OCI-LY1 (cell line): ENCODE data around the gene SKAP2.
"Not testable (repeated sequence)": the region's sequence is repeated elsewhere in the genome, so short reads cannot be mapped to it uniquely, and the experiment has no call there.

ENCODE experiments used
- H2AFZ ChIP-seq: fragments of 200-600 bp; sonication (generic), shearing (Covaris generic); 2 replicates; pipeline ENCODE4 v1.6.0; 2014; ENCODE audit warnings: antibody characterized with exemption, mild to moderate bottlenecking, low read length
- H3F3A ChIP-seq: fragments of 200-600 bp; sonication (generic), shearing (Covaris generic); 2 replicates; pipeline ENCODE4 v1.6.0; 2014; ENCODE audit warnings: mild to moderate bottlenecking, antibody characterized with exemption, low read length, moderate library complexity; ENCODE audit not compliant: insufficient read depth
- H3K27ac ChIP-seq: fragments of 200-600 bp; sonication (generic); 2 replicates; pipeline ENCODE4 v1.5.1; 2014; ENCODE audit warnings: low read length, mixed run types, mild to moderate bottlenecking, low read depth; ENCODE audit not compliant: poor library complexity, severe bottlenecking
- H3K27me3 ChIP-seq: fragments of 200-600 bp; sonication (generic); 2 replicates; pipeline ENCODE4 v1.6.0; 2014; ENCODE audit warnings: antibody characterized with exemption, mild to moderate bottlenecking, low read length, moderate library complexity; ENCODE audit not compliant: insufficient read depth
- H3K36me3 ChIP-seq: fragments of 200-600 bp; sonication (generic); 2 replicates; pipeline ENCODE4 v1.6.1; 2014; ENCODE audit warnings: mild to moderate bottlenecking, antibody characterized with exemption, low read length, moderate library complexity, mixed read lengths; ENCODE audit not compliant: insufficient read depth
- H3K4me1 ChIP-seq: fragments of 200-600 bp; sonication (generic); 2 replicates; pipeline ENCODE4 v1.5.1; 2014; ENCODE audit warnings: mild to moderate bottlenecking, low read length, moderate library complexity; ENCODE audit not compliant: insufficient read depth, severe bottlenecking
- H3K4me2 ChIP-seq: fragments of 200-600 bp; sonication (generic), shearing (Covaris generic); 2 replicates; pipeline ENCODE4 v1.6.1; 2014; ENCODE audit warnings: low read length
- H3K4me3 ChIP-seq: fragments of 200-600 bp; sonication (generic); 2 replicates; pipeline ENCODE4 v1.5.1; 2014; ENCODE audit warnings: low read length, low read depth, mild to moderate bottlenecking, mixed read lengths; ENCODE audit not compliant: poor library complexity, severe bottlenecking
- H3K79me2 ChIP-seq: fragments of 200-600 bp; shearing (Covaris generic); 2 replicates; pipeline ENCODE4 v1.6.1; 2016; ENCODE audit warnings: mixed run types, low read length, mixed read lengths; ENCODE audit not compliant: insufficient read depth
- H3K9ac ChIP-seq: fragments of 200-600 bp; sonication (generic), shearing (Covaris generic); 2 replicates; pipeline ENCODE4 v1.6.1; 2014; ENCODE audit warnings: mild to moderate bottlenecking, low read length, mixed read lengths
- H3K9me2 ChIP-seq: fragments of 200-600 bp; sonication (generic), shearing (Covaris generic); 2 replicates; pipeline ENCODE4 v1.6.1; 2014; ENCODE audit warnings: low read depth, mild to moderate bottlenecking, low read length, mixed read lengths
- H3K9me3 ChIP-seq: fragments of 200-600 bp; shearing (Covaris generic); 2 replicates; pipeline ENCODE4 v1.6.1; 2014; ENCODE audit warnings: low read length, mixed read lengths
- H4K20me1 ChIP-seq: fragments of 200-600 bp; sonication (generic), shearing (Covaris generic); 2 replicates; pipeline ENCODE4 v1.6.0; 2016; ENCODE audit warnings: mild to moderate bottlenecking, low read length; ENCODE audit not compliant: insufficient read depth
- EZH2 ChIP-seq: fragments of 200-600 bp; sonication (generic), shearing (Covaris generic); IDR thresholded peaks from 2 replicates; pipeline ENCODE4 v1.8.0; 2017; ENCODE audit warnings: borderline replicate concordance, mixed run types, mild to moderate bottlenecking, antibody characterized with exemption, low read length, moderate library complexity, mixed read lengths
- TF ChIP-seq, protein P1 (sequence below): fragments of 200-600 bp; sonication (generic), shearing (Covaris generic); IDR thresholded peaks from 2 replicates; pipeline ENCODE4 v1.5.1; 2017; ENCODE audit warnings: mild to moderate bottlenecking, antibody characterized with exemption, low read length, moderate library complexity, mixed read lengths

Gene SKAP2

GRCh38 chr7:26842897-26843296 is 21.5 kb downstream of the SKAP2 start:
- H3K79me2 ChIP-seq, result no peaks in the 10 kb centered on the region
- no peaks in the 10 kb centered on the region for H3K4me1 ChIP-seq
- no peaks in the 10 kb centered on the region; the same call in 1 of the 2 replicates for H3F3A ChIP-seq
- no peak overlapping the region for H3K4me2 ChIP-seq
- no peak for TF ChIP-seq EZH2
- TF ChIP-seq, protein P1, sequence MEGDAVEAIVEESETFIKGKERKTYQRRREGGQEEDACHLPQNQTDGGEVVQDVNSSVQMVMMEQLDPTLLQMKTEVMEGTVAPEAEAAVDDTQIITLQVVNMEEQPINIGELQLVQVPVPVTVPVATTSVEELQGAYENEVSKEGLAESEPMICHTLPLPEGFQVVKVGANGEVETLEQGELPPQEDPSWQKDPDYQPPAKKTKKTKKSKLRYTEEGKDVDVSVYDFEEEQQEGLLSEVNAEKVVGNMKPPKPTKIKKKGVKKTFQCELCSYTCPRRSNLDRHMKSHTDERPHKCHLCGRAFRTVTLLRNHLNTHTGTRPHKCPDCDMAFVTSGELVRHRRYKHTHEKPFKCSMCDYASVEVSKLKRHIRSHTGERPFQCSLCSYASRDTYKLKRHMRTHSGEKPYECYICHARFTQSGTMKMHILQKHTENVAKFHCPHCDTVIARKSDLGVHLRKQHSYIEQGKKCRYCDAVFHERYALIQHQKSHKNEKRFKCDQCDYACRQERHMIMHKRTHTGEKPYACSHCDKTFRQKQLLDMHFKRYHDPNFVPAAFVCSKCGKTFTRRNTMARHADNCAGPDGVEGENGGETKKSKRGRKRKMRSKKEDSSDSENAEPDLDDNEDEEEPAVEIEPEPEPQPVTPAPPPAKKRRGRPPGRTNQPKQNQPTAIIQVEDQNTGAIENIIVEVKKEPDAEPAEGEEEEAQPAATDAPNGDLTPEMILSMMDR, result no peak
- no peak overlapping the region for H2AFZ ChIP-seq
- H3K9me3 ChIP-seq, result no peaks in the 10 kb centered on the region
- no peak overlapping the region for H3K4me3 ChIP-seq
- no peak overlapping the region for H3K27ac ChIP-seq
- H3K9ac ChIP-seq, result no peak overlapping the region
- peaks cover 3% of the 10 kb centered on the region; the same call in 1 of the 2 replicates for H3K36me3 ChIP-seq
- H4K20me1 ChIP-seq, result no peaks in the 10 kb centered on the region
- peaks cover 3% of the 10 kb centered on the region; the same call in 1 of the 2 replicates for H3K9me2 ChIP-seq
- H3K27me3 ChIP-seq, result no peaks in the 10 kb centered on the region

- H3K36me3 ChIP-seq, result peaks cover 3% of the 10 kb centered on the region; the same call in 1 of the 2 replicates
These were observed 23.2 kb downstream of the SKAP2 start for GRCh38 chr7:26841003-26841739.

DNA sequence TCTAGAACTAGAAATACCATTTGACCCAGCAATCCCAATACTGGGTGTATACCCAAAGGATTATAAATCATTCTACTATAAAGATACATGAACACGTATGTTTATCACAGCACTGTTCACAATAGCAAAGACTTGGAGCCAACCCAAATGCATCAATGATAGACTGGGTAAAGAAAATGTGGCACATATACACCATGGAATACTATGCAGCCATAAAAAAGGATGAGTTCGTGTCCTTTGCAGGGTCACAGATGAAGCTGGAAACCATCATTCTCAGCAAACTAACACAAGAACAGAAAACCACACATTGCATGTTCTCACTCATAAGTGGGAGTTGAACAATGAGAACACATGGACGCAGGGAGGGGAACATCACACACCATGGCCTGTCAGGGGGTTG is 27.6 kb downstream of the SKAP2 start:
- H3K36me3 ChIP-seq, H3F3A ChIP-seq, H3K27ac ChIP-seq, H3K9ac ChIP-seq, H3K9me2 ChIP-seq, H3K4me3 ChIP-seq, H3K9me3 ChIP-seq, H4K20me1 ChIP-seq, H3K4me1 ChIP-seq, H3K4me2 ChIP-seq, H3K79me2 ChIP-seq, H2AFZ ChIP-seq, H3K27me3 ChIP-seq: not testable (repeated sequence)

More at GRCh38 chr7:26841003-26841739, 23.2 kb downstream of the SKAP2 start:
- no peaks in the 10 kb centered on the region for H4K20me1 ChIP-seq
- H3K79me2 ChIP-seq, result no peaks in the 10 kb centered on the region
- no peaks in the 10 kb centered on the region for H3K4me1 ChIP-seq
- no peaks in the 10 kb centered on the region for H3K27me3 ChIP-seq
- H2AFZ ChIP-seq, result no peak overlapping the region
- no peak overlapping the region for H3K4me3 ChIP-seq
- no peaks in the 10 kb centered on the region for H3K9me3 ChIP-seq
- no peaks in the 10 kb centered on the region for H3F3A ChIP-seq
- no peak overlapping the region for H3K27ac ChIP-seq
- H3K4me2 ChIP-seq, result no peak overlapping the region
- no peak overlapping the region for H3K9ac ChIP-seq
- peaks cover 3% of the 10 kb centered on the region; the same call in 1 of the 2 replicates for H3K9me2 ChIP-seq
- TF ChIP-seq EZH2, result no peak
- TF ChIP-seq, protein P1, result no peak

DNA sequence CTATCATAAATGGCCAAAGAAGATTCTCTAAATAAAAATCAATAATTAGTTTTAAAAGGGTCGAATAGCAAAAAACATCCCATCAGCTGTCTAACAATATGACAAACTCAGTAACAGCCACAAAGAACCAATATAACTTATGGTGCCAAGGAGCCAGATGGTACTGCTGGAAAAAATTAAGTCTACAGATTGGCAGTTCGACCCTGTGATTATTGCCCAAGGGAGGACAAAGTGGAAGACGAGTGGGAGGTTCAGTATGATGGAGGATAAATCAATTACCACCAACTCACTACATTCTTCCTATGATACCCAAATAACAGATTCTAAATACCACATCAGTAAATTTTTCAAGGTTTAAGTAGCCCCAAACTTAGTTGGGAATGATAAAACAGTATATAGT is 49.0 kb downstream of the SKAP2 start:
- Histone ChIP-seq H3F3A (no peaks in the 10 kb centered on the region), H3K27ac (no peak overlapping the region), H3K9me3 (no peaks in the 10 kb centered on the region), H3K9me2 (no peaks in the 10 kb centered on the region), H3K9ac (no peak overlapping the region), H4K20me1 (no peaks in the 10 kb centered on the region), H3K4me3 (no peak overlapping the region), H3K36me3 (no peaks in the 10 kb centered on the region), H3K79me2 (no peaks in the 10 kb centered on the region), H2AFZ (no peak overlapping the region), H3K27me3 (no peaks in the 10 kb centered on the region), H3K4me2 (no peak overlapping the region), H3K4me1 (no peaks in the 10 kb centered on the region)
- TF ChIP-seq, protein P1, result no peak
- no peak for TF ChIP-seq EZH2
